ENCODE measurements around the gene VPS25. TPM values are rescaled to one million over a fixed set of nuclear protein-coding genes. Genes with fewer than 3 reads are reported as not detected.

The VPS25 gene
- total RNA-seq, 4 donors from 2014 or later = 58.3 to 111 (median 79.7) TPM

GRCh38 chr17:42784811-42785592 lies 11.8 kb downstream of the VPS25 start:
- Histone ChIP-seq H3K4me1 (peaks cover 0 to 28% (median 18%) of the 10 kb centered on the region in 4 donors), H3K36me3 (no peaks in the 10 kb centered on the region), H3K4me3 (no peak overlapping the region), H3K27ac (no peak overlapping the region), H3K9me3 (no peaks in the 10 kb centered on the region), H3K27me3 (peaks cover 62% of the 10 kb centered on the region)
- intact Hi-C loops (cut with DNase I; ENCODE audit: low total_unique reads) = no loop called here
- 40 to 67% methylated on average over 2 to 52 of the region's 52 CpGs for WGBS, 2 donors (ENCODE audit: low coverage in 1 of 2)
- in situ Hi-C loops (cut with MboI; ENCODE audit: low pct_ligation_motif_present in 1 of 4, low pct_unique_long_range_greater_than_20kb in 1 of 4, low sequenced_read_pairs in 3 of 4) = no loop called here
- DNase-seq = no peak
- TF ChIP-seq, protein P1, sequence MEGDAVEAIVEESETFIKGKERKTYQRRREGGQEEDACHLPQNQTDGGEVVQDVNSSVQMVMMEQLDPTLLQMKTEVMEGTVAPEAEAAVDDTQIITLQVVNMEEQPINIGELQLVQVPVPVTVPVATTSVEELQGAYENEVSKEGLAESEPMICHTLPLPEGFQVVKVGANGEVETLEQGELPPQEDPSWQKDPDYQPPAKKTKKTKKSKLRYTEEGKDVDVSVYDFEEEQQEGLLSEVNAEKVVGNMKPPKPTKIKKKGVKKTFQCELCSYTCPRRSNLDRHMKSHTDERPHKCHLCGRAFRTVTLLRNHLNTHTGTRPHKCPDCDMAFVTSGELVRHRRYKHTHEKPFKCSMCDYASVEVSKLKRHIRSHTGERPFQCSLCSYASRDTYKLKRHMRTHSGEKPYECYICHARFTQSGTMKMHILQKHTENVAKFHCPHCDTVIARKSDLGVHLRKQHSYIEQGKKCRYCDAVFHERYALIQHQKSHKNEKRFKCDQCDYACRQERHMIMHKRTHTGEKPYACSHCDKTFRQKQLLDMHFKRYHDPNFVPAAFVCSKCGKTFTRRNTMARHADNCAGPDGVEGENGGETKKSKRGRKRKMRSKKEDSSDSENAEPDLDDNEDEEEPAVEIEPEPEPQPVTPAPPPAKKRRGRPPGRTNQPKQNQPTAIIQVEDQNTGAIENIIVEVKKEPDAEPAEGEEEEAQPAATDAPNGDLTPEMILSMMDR (IDR thresholded peaks at IDR 0.05) = no peak
- no peak for TF ChIP-seq POLR2A (IDR thresholded peaks at IDR 0.05)
- no peak for TF ChIP-seq POLR2AphosphoS5 (IDR thresholded peaks at IDR 0.05)
- TF ChIP-seq EP300 (IDR thresholded peaks at IDR 0.05; ENCODE audit: low read depth) = no peak

DNA sequence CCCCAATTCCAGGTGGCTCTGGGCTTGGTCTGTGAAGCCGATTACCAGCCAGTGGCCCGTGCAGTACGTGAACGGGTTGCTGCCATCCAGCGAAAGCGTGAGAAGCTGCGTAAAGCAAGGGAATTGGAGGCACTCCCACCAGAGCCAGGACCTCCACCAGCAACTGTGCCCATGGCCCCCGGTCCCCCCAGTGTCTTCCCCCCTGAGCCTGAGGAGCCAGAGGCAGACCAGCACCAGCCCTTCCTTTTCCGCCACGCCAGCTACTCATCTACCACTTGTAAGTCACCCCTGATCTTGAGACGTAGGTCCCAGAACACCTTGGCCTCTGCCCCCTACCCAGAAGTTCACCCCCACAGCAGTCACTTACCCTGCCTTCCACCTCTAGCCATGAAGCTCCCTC lies 14.0 kb downstream of the VPS25 start:
- H3K36me3 ChIP-seq = no peaks in the 10 kb centered on the region
- in situ Hi-C loops (cut with MboI; ENCODE audit: low pct_ligation_motif_present in 1 of 4, low pct_unique_long_range_greater_than_20kb in 1 of 4, low sequenced_read_pairs in 3 of 4) = no loop called here

DNA sequence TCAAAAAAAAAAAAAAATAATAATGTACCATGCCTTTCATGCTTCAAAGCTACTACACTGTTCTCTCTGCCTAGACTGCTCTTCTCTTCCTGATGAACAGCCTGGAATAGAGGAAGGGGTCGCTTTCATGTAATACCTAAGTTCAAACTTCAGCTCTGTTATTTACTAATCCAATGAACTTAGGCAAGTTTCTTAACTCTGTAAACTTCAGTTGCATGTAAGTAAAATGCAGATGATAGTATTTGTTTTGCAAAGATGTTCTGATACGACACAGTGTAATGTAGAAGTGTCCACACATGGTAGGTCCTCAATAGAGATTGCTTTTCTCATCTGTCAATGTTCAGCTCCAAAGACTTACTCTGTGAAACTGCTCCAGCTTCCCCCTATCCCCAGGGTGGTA lies 18.7 kb downstream of the VPS25 start:
- Histone ChIP-seq H3K27me3 (no peaks in the 10 kb centered on the region), H3K27ac (no peak overlapping the region), H3K4me1 (peaks cover 3 to 21% (median 17%) of the 10 kb centered on the region in 4 donors), H3K9me3 (no peaks in the 10 kb centered on the region), H3K36me3 (no peaks in the 10 kb centered on the region), H3K4me3 (no peak overlapping the region)
- intact Hi-C loops (cut with DNase I; ENCODE audit: low total_unique reads) = no loop called here
- TF ChIP-seq, protein P1 (IDR thresholded peaks at IDR 0.05) = no peak
- TF ChIP-seq EP300 (IDR thresholded peaks at IDR 0.05; ENCODE audit: low read depth) (no peak), POLR2AphosphoS5 (IDR thresholded peaks at IDR 0.05) (no peak), POLR2A (IDR thresholded peaks at IDR 0.05) (no peak)
- in situ Hi-C loops (cut with MboI; ENCODE audit: low pct_ligation_motif_present in 1 of 4, low pct_unique_long_range_greater_than_20kb in 1 of 4, low sequenced_read_pairs in 3 of 4) = no loop called here
- 68 to 90% methylated on average over 2 of the region's 2 CpGs for WGBS, 2 donors (ENCODE audit: low coverage in 1 of 2)
- no peak for DNase-seq

More for the DNA sequence above, 14.0 kb downstream of the VPS25 start:
- TF ChIP-seq POLR2AphosphoS5 (IDR thresholded peaks at IDR 0.05) (no peak), POLR2A (IDR thresholded peaks at IDR 0.05) (no peak), EP300 (IDR thresholded peaks at IDR 0.05; ENCODE audit: low read depth) (no peak)
- TF ChIP-seq, protein P1 (IDR thresholded peaks at IDR 0.05) = no peak
- intact Hi-C loops (cut with DNase I; ENCODE audit: low total_unique reads) = no loop called here
- Histone ChIP-seq H3K27me3 (peaks cover 41% of the 10 kb centered on the region), H3K27ac (no peak overlapping the region), H3K4me1 (peaks cover 0 to 12% (median 6%) of the 10 kb centered on the region in 4 donors), H3K4me3 (no peak overlapping the region), H3K9me3 (no peaks in the 10 kb centered on the region)
- DNase-seq = no peak
- 90% methylated on average over 10 of the region's 11 CpGs; no CpG with 5 or more reads in 1 of the 2 donors for WGBS, 2 donors (ENCODE audit: low coverage in 1 of 2)

- TF ChIP-seq, protein P1 (IDR thresholded peaks at IDR 0.05) = no peak
- TF ChIP-seq POLR2A (IDR thresholded peaks at IDR 0.05) (no peak), EP300 (IDR thresholded peaks at IDR 0.05; ENCODE audit: low read depth) (no peak), POLR2AphosphoS5 (IDR thresholded peaks at IDR 0.05) (no peak)
- 68 to 92% methylated on average over 4 to 5 of the region's 5 CpGs for WGBS, 2 donors (ENCODE audit: low coverage in 1 of 2)
- H3K4me3 ChIP-seq = no peak overlapping the region
- intact Hi-C loops (cut with DNase I; ENCODE audit: low total_unique reads) = no loop called here
- no peaks in the 10 kb centered on the region for H3K27me3 ChIP-seq
- H3K36me3 ChIP-seq = no peaks in the 10 kb centered on the region
- peaks cover 5 to 27% (median 21%) of the 10 kb centered on the region in 4 donors for H3K4me1 ChIP-seq
- H3K27ac ChIP-seq = no peak overlapping the region
- DNase-seq = no peak
- H3K9me3 ChIP-seq = no peaks in the 10 kb centered on the region
- in situ Hi-C loops (cut with MboI; ENCODE audit: low pct_ligation_motif_present in 1 of 4, low pct_unique_long_range_greater_than_20kb in 1 of 4, low sequenced_read_pairs in 3 of 4) = no loop called here
These were observed 19.3 kb downstream of the VPS25 start for GRCh38 chr17:42792545-42792944.
